Liver (tissue), 3 donors: ENCODE results near the gene DIP2C.

Source experiments
- CTCF ChIP-seq: fragments of 150-350 bp; IDR thresholded peaks from 2 replicates; pipeline ENCODE4 v1.5.1; 2017; ENCODE audit warnings: improper control_type of control experiment, low read depth, low read length; ENCODE audit not compliant: missing input control
- EGR1 ChIP-seq, 2 donors: IDR thresholded peaks; 2 replicates each; pipeline ENCODE4 v1.6.1; 2016 to 2018; ENCODE audit warnings: antibody characterized with exemption in 2 of 2, low read depth in 2 of 2
- FOXA1 ChIP-seq: IDR thresholded peaks from 2 replicates; pipeline ENCODE4 v1.6.1; 2016; ENCODE audit warnings: antibody characterized with exemption
- GABPA ChIP-seq, 2 donors: IDR thresholded peaks in 1 of 2; conservative IDR thresholded peaks in 1 of 2; 2 replicates each; pipeline ENCODE4 v1.6.1; 2016; ENCODE audit warnings: antibody characterized with exemption in 2 of 2, mild to moderate bottlenecking in 1 of 2, moderate library complexity in 1 of 2
- JUND ChIP-seq, 2 donors: IDR thresholded peaks; 2 replicates each; pipeline ENCODE4 v1.6.1; 2016; ENCODE audit warnings: antibody characterized with exemption in 2 of 2
- MAX ChIP-seq: IDR thresholded peaks from 2 replicates; pipeline ENCODE4 v1.6.1; 2016; ENCODE audit warnings: antibody characterized with exemption
- RAD21 ChIP-seq, 2 donors: IDR thresholded peaks; 2 replicates each; pipeline ENCODE4 v1.6.1; 2016; ENCODE audit warnings: antibody characterized with exemption in 2 of 2, mild to moderate bottlenecking in 2 of 2
- REST ChIP-seq: IDR thresholded peaks from 2 replicates; pipeline ENCODE4 v1.6.1; 2016; ENCODE audit warnings: antibody characterized with exemption, mild to moderate bottlenecking
- RXRA ChIP-seq, 2 donors: IDR thresholded peaks; 2 replicates each; pipeline ENCODE4 v1.6.1; 2017 to 2018; ENCODE audit warnings: antibody characterized with exemption in 2 of 2, mild to moderate bottlenecking in 1 of 2
- SP1 ChIP-seq: IDR thresholded peaks from 2 replicates; pipeline ENCODE4 v1.6.1; 2018; ENCODE audit warnings: antibody characterized with exemption, mild to moderate bottlenecking
- TAF1 ChIP-seq: conservative IDR thresholded peaks from 2 replicates; pipeline ENCODE4 v1.6.1; 2016; ENCODE audit warnings: antibody characterized with exemption, mild to moderate bottlenecking
- YY1 ChIP-seq: IDR thresholded peaks from 2 replicates; pipeline ENCODE4 v1.6.1; 2016; ENCODE audit warnings: antibody characterized with exemption, mild to moderate bottlenecking
- ZBTB33 ChIP-seq: IDR thresholded peaks from 2 replicates; pipeline ENCODE4 v1.6.1; 2016; ENCODE audit warnings: antibody characterized with exemption
- donor health status: healthy.
- donor health status: healthy.

- TF ChIP-seq CTCF: no peak
- TF ChIP-seq MAX: no peak
- TF ChIP-seq TAF1: no peak
- TF ChIP-seq ZBTB33: no peak
- no peak for TF ChIP-seq SP1
- TF ChIP-seq JUND (IDR thresholded peaks at IDR 0.05): no peak
- no peak for TF ChIP-seq REST
- TF ChIP-seq RXRA (IDR thresholded peaks at IDR 0.05): no peak
- no peak for TF ChIP-seq GABPA (IDR thresholded peaks at IDR 0.05 in 1 of 2, conservative IDR thresholded peaks at IDR 0.05 in 1 of 2)
- TF ChIP-seq RAD21 (IDR thresholded peaks at IDR 0.05): no peak
- TF ChIP-seq YY1: no peak
- TF ChIP-seq FOXA1: no peak
- TF ChIP-seq EGR1 (IDR thresholded peaks at IDR 0.05; ENCODE audit: low read depth in 2 of 2): no peak
These were observed 307.7 kb downstream of the DIP2C start for GRCh38 chr10:381805-382204.
